ENCODE measurements around the gene CUX1.

GRCh38 chr7:101985903-101986734, 168.7 kb downstream of the CUX1 start:
- TF ChIP-seq CTCF (IDR thresholded peaks at IDR 0.05), result no peak
- TF ChIP-seq POLR2A (IDR thresholded peaks at IDR 0.05), result no peak

Data from breast epithelium (tissue), 3 donors.